ENCODE data around the gene EAPP. TPM values are rescaled to one million over a fixed set of nuclear protein-coding genes. Genes with fewer than 3 reads are reported as not detected.

Gene EAPP, protein sequence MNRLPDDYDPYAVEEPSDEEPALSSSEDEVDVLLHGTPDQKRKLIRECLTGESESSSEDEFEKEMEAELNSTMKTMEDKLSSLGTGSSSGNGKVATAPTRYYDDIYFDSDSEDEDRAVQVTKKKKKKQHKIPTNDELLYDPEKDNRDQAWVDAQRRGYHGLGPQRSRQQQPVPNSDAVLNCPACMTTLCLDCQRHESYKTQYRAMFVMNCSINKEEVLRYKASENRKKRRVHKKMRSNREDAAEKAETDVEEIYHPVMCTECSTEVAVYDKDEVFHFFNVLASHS
- 39.9 and 42.4 TPM in 2 replicates for total RNA-seq (2014; rRNA removed; shearing (Covaris generic))

GRCh38 chr14:34539407-34540180 lies at the start of gene EAPP:
TSS of gene EAPP (minus strand) at chr14:34539701. CDS start at chr14:34539628, 73 bp downstream.

Small RNAs within 50 kb of the gene (small RNA-seq; reads per million reads assigned to genes)
- gene RNU1-27P (not detected), gene RNU1-28P (not detected)

Other genes with a start within 250 kb of the EAPP start
- 6.1 and 6.5 TPM in 2 replicates for gene SPTSSA, start 77.5 kb downstream of the EAPP start, total RNA-seq (2014; rRNA removed; shearing (Covaris generic))
- gene SNX6, start 90.4 kb upstream of the EAPP start, total RNA-seq (2014; rRNA removed; shearing (Covaris generic)): 30.1 and 40.2 TPM in 2 replicates
- 27.7 and 47.7 TPM in 2 replicates for gene CFL2, start 174.9 kb upstream of the EAPP start, total RNA-seq (2014; rRNA removed; shearing (Covaris generic))

Measured in A375 (cell line).